K562 (cell line): Measurements from ENCODE around the gene TRAF3IP1. TPM values are rescaled to one million over a fixed set of nuclear protein-coding genes. Genes with fewer than 3 reads are reported as not detected.

Experiments
- ATAC-seq: fragments of 200-7000 bp; cut with Tn5 transposase; 3 replicates; pipeline ENCODE4 v1.9.1; 2020; ENCODE audit warnings: moderate library complexity
- BruUV-seq: library from RNA; stranded (reverse); fragments of 400-500 nt; replicated peaks from 2 replicates; lab custom pipeline; 2021; lab: Mats Ljungman, UMichigan
- CTCF ChIA-PET: fragments of 300-600 bp; formaldehyde crosslinking; extraction: SDS; loops from one replicate; lab custom pipeline; 2021; ENCODE audit warnings: low intra/inter-chr PET ratio; lab: Yijun Ruan, JAX
- POLR2A ChIA-PET: fragments of 300-600, 350-650 bp; sonication (Branson Sonifier 250); formaldehyde crosslinking; extraction: SDS; loops from one replicate; lab custom pipeline; 2021; ENCODE audit warnings: antibody characterized with exemption, inconsistent platforms; lab: Yijun Ruan, JAX
- DNase-seq, 4 experiments: peaks; one replicate each; pipeline versions ENCODE4 v3.0.0 to v3.0.0-alpha.2; 2011 to 2018; ENCODE audit warnings: low spot score in 3 of 4, mixed read lengths in 3 of 4; ENCODE audit errors: extremely low read depth in 1 of 4
- FAIRE-seq: peaks from 2 replicates; lab custom pipeline; 2011; peaks lifted over from hg19 to GRCh38; lab: Jason Lieb, UNC
- H2AFZ ChIP-seq: 2 replicates; pipeline ENCODE4 v1.6.0; 2011; ENCODE audit warnings: low read depth, low read length, control low read depth, inconsistent platforms
- H3K27ac ChIP-seq: fragments of 200-600 bp; 3 replicates; pipeline ENCODE4 v1.8.0; 2011; ENCODE audit warnings: low read depth, mild to moderate bottlenecking, control low read depth, inconsistent platforms, low read length, moderate library complexity, mixed read lengths; ENCODE audit errors: extremely low read depth
- H3K27me3 ChIP-seq, 2 experiments: fragments of 300-600 bp in 1 of 2; 2 replicates in 1 of 2; 3 replicates in 1 of 2; pipeline versions ENCODE4 v1.6.0 to v1.8.0; 2011; ENCODE audit warnings: inconsistent platforms in 2 of 2, low read length in 2 of 2, mild to moderate bottlenecking in 1 of 2, mixed read lengths in 1 of 2, moderate library complexity in 1 of 2; ENCODE audit not compliant: control insufficient read depth in 2 of 2, insufficient read depth in 2 of 2
- H3K36me3 ChIP-seq: fragments of 300-600 bp; 3 replicates; pipeline ENCODE4 v1.8.0; 2011; ENCODE audit warnings: mild to moderate bottlenecking, low read length, inconsistent platforms; ENCODE audit not compliant: control insufficient read depth, insufficient read depth
- H3K4me1 ChIP-seq, 2 experiments: fragments of 200-600 bp in 1 of 2; replicated peaks in 1 of 2; 2 replicates in 1 of 2; 3 replicates in 1 of 2; pipeline versions ENCODE4 v1.5.1 to v1.8.0; 2011; ENCODE audit warnings: inconsistent platforms in 2 of 2, low read length in 2 of 2, mild to moderate bottlenecking in 1 of 2, mixed read lengths in 1 of 2, moderate library complexity in 1 of 2; ENCODE audit not compliant: control insufficient read depth in 2 of 2, insufficient read depth in 2 of 2
- H3K4me2 ChIP-seq: 2 replicates; pipeline ENCODE4 v1.6.1; 2011; ENCODE audit warnings: low read length, control low read depth, inconsistent platforms, mixed read lengths; ENCODE audit not compliant: insufficient read depth
- H3K4me3 ChIP-seq: fragments of 200-600 bp; sonication (generic), shearing (Covaris generic); 2 replicates; pipeline ENCODE4 v1.5.1; 2016; ENCODE audit warnings: control low read depth, inconsistent platforms
- H3K79me2 ChIP-seq: fragments of 200-600 bp; 3 replicates; pipeline ENCODE4 v1.8.0; 2011; ENCODE audit warnings: low read length, inconsistent platforms; ENCODE audit not compliant: control insufficient read depth, insufficient read depth
- H3K9ac ChIP-seq, 2 experiments: 2 replicates each; pipeline versions ENCODE4 v1.6.0 to v1.6.1; 2011; ENCODE audit warnings: low read depth in 2 of 2, low read length in 2 of 2, control low read depth in 1 of 2, inconsistent platforms in 1 of 2, mild to moderate bottlenecking in 1 of 2, mixed read lengths in 1 of 2; ENCODE audit not compliant: insufficient read depth in 1 of 2
- H3K9me1 ChIP-seq: one replicate; pipeline ENCODE4 v1.6.0; 2011; ENCODE audit warnings: inconsistent platforms, mild to moderate bottlenecking, low read length, moderate library complexity; ENCODE audit not compliant: control insufficient read depth, insufficient read depth
- H3K9me3 ChIP-seq: replicated peaks from 2 replicates; pipeline ENCODE4 v1.5.1; 2011; ENCODE audit warnings: low read depth, low read length, inconsistent platforms; ENCODE audit not compliant: control insufficient read depth, insufficient read depth
- H4K20me1 ChIP-seq: replicated peaks from 2 replicates; pipeline ENCODE4 v1.6.1; 2011; ENCODE audit warnings: low read length, inconsistent platforms, mixed read lengths; ENCODE audit not compliant: control insufficient read depth, insufficient read depth
- DNMT1 ChIP-seq: fragments of 450-650 bp; IDR thresholded peaks from 2 replicates; pipeline ENCODE4 v1.6.1; 2016; ENCODE audit warnings: antibody characterized with exemption, mild to moderate bottlenecking
- ELK3 ChIP-seq: fragments of 450-650 bp; formaldehyde crosslinking; IDR thresholded peaks from 2 replicates; pipeline ENCODE4 v1.4.0; 2020; ENCODE audit warnings: mild to moderate bottlenecking
- MAFF ChIP-seq: IDR thresholded peaks from 2 replicates; pipeline ENCODE4 v1.6.1; 2012; ENCODE audit warnings: low read length, improper control_type of control experiment
- MAX ChIP-seq: sonication (generic); formaldehyde crosslinking; IDR thresholded peaks from 2 replicates; pipeline ENCODE4 v1.9.0; 2022; ENCODE audit warnings: mild to moderate bottlenecking, missing genetic modification reagents
- NR2C1 ChIP-seq, 2 experiments: fragments of 450-650 bp; IDR thresholded peaks; 2 replicates each; pipeline ENCODE4 v1.6.1; 2017; ENCODE audit warnings: mild to moderate bottlenecking in 2 of 2, antibody characterized with exemption in 1 of 2, inconsistent platforms in 1 of 2, missing compliant biosample characterization in 1 of 2, missing genetic modification characterization in 1 of 2
- POLR2AphosphoS2 ChIP-seq: IDR thresholded peaks from 2 replicates; pipeline ENCODE4 v1.6.1; 2012; ENCODE audit warnings: low read length, improper control_type of control experiment
- PREB ChIP-seq: sonication (generic); formaldehyde crosslinking; IDR thresholded peaks from 2 replicates; pipeline ENCODE4 v1.8.1; 2023; ENCODE audit warnings: mild to moderate bottlenecking, missing genetic modification reagents
- ZFP30 ChIP-seq: fragments of 250-450 bp; sonication (Bioruptor Pico); IDR thresholded peaks from 2 replicates; pipeline ENCODE4 v1.8.0; 2022; ENCODE audit warnings: moderate library complexity, mild to moderate bottlenecking, inconsistent platforms, borderline replicate concordance
- WGBS: fragments of 100-300 bp; shearing (Covaris generic); methylation state at CpG from one replicate; pipeline ENCODE4 v1.1.6; 2016; ENCODE audit warnings: low coverage, mixed read lengths; ENCODE audit not compliant: insufficient coverage; ENCODE audit errors: missing lambda C conversion rate; 5-methylcytosine and 5-hydroxymethylcytosine counted together
- in situ Hi-C: fragments of 300-500 bp; cut with MboI; formaldehyde crosslinking; loops from 4 replicates; pipeline ENCODE4 v1.15.0; 2018; ENCODE audit warnings: inconsistent platforms, mixed read lengths
- intact Hi-C: fragments of 100-400 bp; cut with micrococcal nuclease; formaldehyde crosslinking; loops from 2 replicates; pipeline ENCODE4 v1.14.2; 2022
- polyA plus RNA-seq, 8 experiments: library from polyadenylated mRNA; depleted of rRNA in 4 of 8; stranded (reverse) in 5 of 8; unstranded in 3 of 8; fragments of >200 nt; fragmentation: Nextera tagmentation in 2 of 8; fragmentation: Illumina TruSeq in 1 of 8; extraction: Ambion mirVana in 2 of 8; extraction: Trizol in 1 of 8; gene quantifications; 2 replicates each; pipeline versions ENCODE4 v1.2.1 to v1.2.3, GENCODE V29; 2011 to 2014; ENCODE audit warnings: inconsistent platforms in 1 of 8, missing spikeins in 1 of 8
- total RNA-seq, 7 experiments: library from RNA; depleted of rRNA in 6 of 7; stranded (reverse); fragments of >200 nt in 6 of 7; fragmentation: Illumina TruSeq in 2 of 7; extraction: Trizol in 2 of 7; gene quantifications; 2 replicates each; pipeline versions ENCODE4 v1.2.1 to v1.2.3, GENCODE V29; 2011 to 2021; ENCODE audit warnings: low replicate concordance in 1 of 7

TRAF3IP1 gene
- total and polyA plus RNA-seq, 9 of the 15 experiments (the other 6 are each of a cell fraction or from before 2014, with no cell fraction given), result 1.3 to 7.4 (median 3.4) TPM

- CTCF ChIA-PET, result no interaction called here
- H4K20me1 ChIP-seq, result no peaks in the 10 kb centered on the region
- TF ChIP-seq ZFP30 (CRISPR knock-in tag) (no peak), ELK3 (CRISPR knock-in tag) (no peak), POLR2AphosphoS2 (no peak), DNMT1 (no peak), NR2C1 (IDR thresholded peaks at IDR 0.05) (peak; percentile 53; the same call in 1 of the 2 replicates), NR2C1 (tag; IDR thresholded peaks at IDR 0.05) (no peak), MAFF (no peak), PREB (CRISPR knock-in tag) (no peak), MAX (CRISPR knock-in tag) (peak; percentile 12; the same call in 1 of the 2 replicates)
These were observed 58.9 kb downstream of the TRAF3IP1 start for GRCh38 chr2:238379096-238379810.

More at GRCh38 chr2:238379096-238379810, 58.9 kb downstream of the TRAF3IP1 start:
- no peaks in the 10 kb centered on the region for H3K9me1 ChIP-seq
- 66% methylated on average over 15 of the region's 15 CpGs for WGBS
- FAIRE-seq (no peak), ATAC-seq (no peak), DNase-seq (peak in 1 of 4 experiments; percentile 16)
- H3K36me3 ChIP-seq, result no peaks in the 10 kb centered on the region
- H3K9me3 ChIP-seq, result no peaks in the 10 kb centered on the region
- no peak overlapping the region for H3K4me3 ChIP-seq
- H3K4me2 ChIP-seq, result no peak overlapping the region
- H2AFZ ChIP-seq, result no peak overlapping the region; the same call in 1 of the 2 replicates
- peak overlapping the region in 1 of 2 experiments; percentile 37; a peak in 2 of 4 replicates for H3K9ac ChIP-seq
- H3K4me1 ChIP-seq, result peaks cover 6 to 9% of the 10 kb centered on the region in 2 experiments; a peak in 4 of 5 replicates
- in situ Hi-C loops, result no loop called here
- intact Hi-C loops, result no loop called here
- no TSS peak for BruUV-seq
- no peak overlapping the region for H3K27ac ChIP-seq
- no peaks in the 10 kb centered on the region for H3K27me3 ChIP-seq
- no peaks in the 10 kb centered on the region for H3K79me2 ChIP-seq
- POLR2A ChIA-PET, result no interaction called here
